Lung (tissue), 12 donors: ENCODE results near the gene FCN3. TPM values are rescaled to one million over a fixed set of nuclear protein-coding genes. Genes with fewer than 3 reads are reported as not detected.

Experiments
- ATAC-seq: fragments of 200-7000 bp; cut with Tn5 transposase; one replicate; pipeline ENCODE4 v1.9.1; 2020; ENCODE audit warnings: moderate number of reproducible peaks; ENCODE audit not compliant: insufficient read depth, low FRiP score
- DNase-seq, 3 donors: peaks; one replicate each; pipeline ENCODE4 v3.0.0-alpha.2; 2013 to 2017
- H3K27ac ChIP-seq, 2 donors: one replicate each; pipeline ENCODE4 v1.5.1; 2013; ENCODE audit warnings: mild to moderate bottlenecking in 2 of 2, moderate library complexity in 2 of 2, control low read depth in 1 of 2, inconsistent platforms in 1 of 2, low read depth in 1 of 2, low read length in 1 of 2
- H3K27me3 ChIP-seq, 3 donors: one replicate each; pipeline ENCODE4 v1.5.1; 2013; ENCODE audit warnings: low read length in 2 of 3; ENCODE audit not compliant: control insufficient read depth in 3 of 3, insufficient read depth in 3 of 3
- H3K36me3 ChIP-seq, 4 donors: one replicate each; pipeline ENCODE4 v1.5.1; 2013; ENCODE audit warnings: low read length in 4 of 4, mild to moderate bottlenecking in 1 of 4, moderate library complexity in 1 of 4; ENCODE audit not compliant: control insufficient read depth in 4 of 4, insufficient read depth in 4 of 4
- H3K4me1 ChIP-seq, 5 donors: one replicate each; pipeline ENCODE4 v1.5.1; 2013; ENCODE audit warnings: low read length in 5 of 5, mild to moderate bottlenecking in 2 of 5, moderate library complexity in 1 of 5; ENCODE audit not compliant: control insufficient read depth in 5 of 5, insufficient read depth in 5 of 5
- H3K4me3 ChIP-seq: one replicate; pipeline ENCODE4 v1.5.1; 2013; ENCODE audit warnings: mild to moderate bottlenecking, control low read depth, moderate library complexity
- H3K9ac ChIP-seq, 2 donors: one replicate each; pipeline ENCODE4 v1.5.1; 2013; ENCODE audit warnings: low read length in 2 of 2, control low read depth in 1 of 2; ENCODE audit not compliant: insufficient read depth in 1 of 2
- H3K9me3 ChIP-seq, 4 donors: one replicate each; pipeline ENCODE4 v1.5.1; 2013; ENCODE audit warnings: low read length in 3 of 4, mild to moderate bottlenecking in 1 of 4, moderate library complexity in 1 of 4; ENCODE audit not compliant: control insufficient read depth in 4 of 4, insufficient read depth in 3 of 4
- CTCF ChIP-seq: IDR thresholded peaks from 2 replicates; pipeline ENCODE4 v1.5.1; 2012; ENCODE audit warnings: mild to moderate bottlenecking; ENCODE audit errors: control extremely low read depth, extremely low read depth
- WGBS, 2 donors: extraction: QIAGEN DNeasy Blood & Tissue Kit; methylation state at CpG; one replicate each; pipeline ENCODE4 v1.1.7; 2013; 5-methylcytosine and 5-hydroxymethylcytosine counted together
- polyA plus RNA-seq, 2 donors: library from polyadenylated mRNA; stranded (reverse); fragments of 200-250 nt; gene quantifications; one replicate each; pipeline ENCODE4 v1.2.1, GENCODE V29; 2013
- total RNA-seq, 2 donors: library from RNA; depleted of rRNA in 1 of 2; stranded (reverse); fragments of >200 nt in 1 of 2; gene quantifications; one replicate each; pipeline ENCODE4 v1.2.1, GENCODE V29; 2014 to 2021
- donor health status: control.
- donor health status: control.
- donor health status: Bipolar disorder and iron deficiency.
- donor health status: healthy.
- donor health status: DM: yes; HTN: yes; CAD: no.

FCN3 gene
- total and polyA plus RNA-seq, 4 donors, result 36.6 to 611 (median 470) TPM

- peaks cover 0 to 62% (median 5%) of the 10 kb centered on the region in 4 donors for H3K36me3 ChIP-seq
Observed at GRCh38 chr1:27355683-27356082, 18.9 kb downstream of the FCN3 start.

GRCh38 chr1:27353629-27354028, 21.0 kb downstream of the FCN3 start:
- peaks cover 0 to 49% (median 5%) of the 10 kb centered on the region in 4 donors for H3K36me3 ChIP-seq
- peaks cover 0 to 26% (median 8%) of the 10 kb centered on the region in 5 donors for H3K4me1 ChIP-seq
- no peak for TF ChIP-seq CTCF
- H3K9ac ChIP-seq, result no peak overlapping the region
- no peak for DNase-seq
- no peak for ATAC-seq
- H3K27me3 ChIP-seq, result peaks cover 0 to 14% (median 0%) of the 10 kb centered on the region in 3 donors
- no peak overlapping the region for H3K27ac ChIP-seq
- 92 to 95% methylated on average over 3 of the region's 3 CpGs for WGBS, 2 donors
- H3K4me3 ChIP-seq, result no peak overlapping the region
- H3K9me3 ChIP-seq, result no peaks in the 10 kb centered on the region

More at GRCh38 chr1:27355683-27356082, 18.9 kb downstream of the FCN3 start:
- Histone ChIP-seq H3K9ac (no peak overlapping the region), H3K27me3 (peaks cover 0 to 3% (median 2%) of the 10 kb centered on the region in 3 donors), H3K27ac (no peak overlapping the region), H3K4me1 (peaks cover 0 to 12% (median 3%) of the 10 kb centered on the region in 5 donors), H3K4me3 (no peak overlapping the region), H3K9me3 (no peaks in the 10 kb centered on the region)
- ATAC-seq (no peak), DNase-seq (no peak)
- WGBS, 2 donors, result 85 to 88% methylated on average over 5 of the region's 5 CpGs
- TF ChIP-seq CTCF, result no peak

GRCh38 chr1:27353166-27353565, 21.5 kb downstream of the FCN3 start:
- ATAC-seq, result no peak
- WGBS, 2 donors, result 94 to 96% methylated on average over 13 of the region's 13 CpGs

More at GRCh38 chr1:27353166-27353565, 21.5 kb downstream of the FCN3 start:
- Histone ChIP-seq H3K36me3 (peaks cover 0 to 44% (median 5%) of the 10 kb centered on the region in 4 donors), H3K9ac (no peak overlapping the region), H3K9me3 (no peaks in the 10 kb centered on the region), H3K4me3 (no peak overlapping the region), H3K27me3 (peaks cover 0 to 15% (median 0%) of the 10 kb centered on the region in 3 donors), H3K4me1 (peaks cover 0 to 26% (median 8%) of the 10 kb centered on the region in 5 donors), H3K27ac (no peak overlapping the region)
- DNase-seq, result no peak
- TF ChIP-seq CTCF, result no peak
